Activated CD8-positive, alpha-beta memory T cell treated with anti-CD3 and anti-CD28 coated beads, Interleukin-2, amount 10 ng/mL, durations not matched to agents 7 days and 5 days (primary cell): ENCODE results near the gene MAPK4. TPM values are rescaled to one million over a fixed set of nuclear protein-coding genes. Genes with fewer than 3 reads are reported as not detected.
A peak's percentile ranks its signal among the peaks of the same experiment; 100 is the strongest.
"Not testable (repeated sequence)": the region's sequence is repeated elsewhere in the genome, so short reads cannot be mapped to it uniquely, and the experiment has no call there.

ENCODE experiments used
- ATAC-seq: fragments of 150-1000 bp; cut with Tn5 transposase; one replicate; pipeline ENCODE4 v1.10.0; 2021; ENCODE audit warnings: moderate library complexity
- CTCF ChIA-PET: fragments of 350-600 bp; sonication (Branson Sonifier 250); formaldehyde crosslinking; loops from one replicate; lab custom pipeline; 2021; ENCODE audit warnings: antibody characterized with exemption; lab: Charles Lee
- DNase-seq: peaks from one replicate; pipeline ENCODE4 v3.0.0-alpha.2; 2020
- H3K27ac Mint-ChIP-seq: one replicate; pipeline ENCODE4 v1.8.0; 2021; ENCODE audit warnings: mild to moderate bottlenecking, mixed read lengths
- H3K27me3 Mint-ChIP-seq: one replicate; pipeline ENCODE4 v1.8.0; 2021; ENCODE audit warnings: mixed read lengths
- H3K36me3 Mint-ChIP-seq: one replicate; pipeline ENCODE4 v1.8.0; 2021; ENCODE audit warnings: mild to moderate bottlenecking, mixed read lengths
- H3K4me1 Mint-ChIP-seq: one replicate; pipeline ENCODE4 v1.8.0; 2021; ENCODE audit warnings: mixed read lengths
- H3K4me3 Mint-ChIP-seq: one replicate; pipeline ENCODE4 v1.8.0; 2021; ENCODE audit warnings: mild to moderate bottlenecking, moderate library complexity, mixed read lengths
- H3K9me3 Mint-ChIP-seq: one replicate; pipeline ENCODE4 v1.8.0; 2022; ENCODE audit warnings: low read depth, mixed read lengths
- total RNA-seq, 2 experiments: library from RNA; stranded (reverse); gene quantifications; one replicate each; pipeline ENCODE4 v1.2.3, GENCODE V29; 2021

The MAPK4 gene
- not detected for total RNA-seq

DNA sequence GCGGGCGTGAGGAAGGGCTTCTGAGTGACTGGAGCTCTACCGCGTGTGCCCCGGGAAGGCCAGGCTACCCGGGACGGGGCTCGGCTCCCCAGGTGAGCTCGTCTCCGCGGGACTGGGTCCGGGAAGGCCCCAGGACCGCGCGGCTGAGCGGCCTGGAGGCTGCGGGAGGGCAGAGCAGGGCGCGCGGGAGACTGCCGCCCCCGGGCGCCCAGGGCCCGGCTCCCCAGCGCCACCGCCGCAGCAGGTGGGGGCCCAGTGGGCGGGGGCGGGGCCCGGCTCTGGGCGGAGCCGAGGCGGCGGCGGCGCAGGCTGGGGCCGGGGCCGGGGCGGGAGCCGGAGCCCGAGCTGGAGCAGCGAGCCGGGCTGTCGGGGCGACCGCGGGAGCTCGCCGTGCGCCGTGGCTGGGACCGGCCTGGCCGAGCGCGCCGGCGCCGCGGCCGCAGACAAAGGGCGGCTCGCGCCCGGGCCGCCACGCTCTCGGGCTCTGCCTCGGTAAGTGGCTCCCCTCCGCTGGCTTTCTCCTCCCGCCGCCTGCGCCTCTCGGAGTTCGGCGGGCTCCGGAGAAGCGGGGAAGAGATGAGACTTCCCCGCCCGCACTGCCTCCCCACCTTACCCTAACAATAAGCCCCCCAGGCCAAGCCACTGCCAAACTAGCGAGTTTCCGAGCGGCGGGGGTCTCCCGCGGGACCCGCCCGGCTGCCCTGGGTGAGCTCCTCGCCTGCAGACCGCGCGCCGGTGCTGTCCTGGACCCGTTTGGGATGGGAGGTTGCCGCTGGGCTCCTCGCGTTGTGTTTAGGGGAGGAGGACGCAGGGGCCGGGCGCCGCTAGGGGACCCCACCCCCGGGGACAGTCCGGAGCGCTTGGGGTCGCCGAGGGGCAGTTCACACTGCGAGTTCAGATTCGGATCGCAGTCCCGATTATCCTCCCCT is at the start of gene MAPK4:
TSS of gene MAPK4 (plus strand) at position 336 of the 929 bp plus-strand sequence. CDS start 103,872 bp downstream, outside the sequence.
- H3K9me3 Mint-ChIP-seq: peaks cover 6% of the 10 kb centered on the region
- CTCF ChIA-PET: no interaction called here
- H3K4me3 Mint-ChIP-seq: peak within 1 kb of the TSS; percentile 21
- H3K27me3 Mint-ChIP-seq: peaks cover 70% of the 10 kb centered on the region
- H3K4me1 Mint-ChIP-seq: peaks cover 5% of the 10 kb centered on the region
- DNase-seq (no peak), ATAC-seq (peak; percentile 80)
- no peak within 1 kb of the TSS for H3K27ac Mint-ChIP-seq
- H3K36me3 Mint-ChIP-seq: no peaks in the 10 kb centered on the region

DNA sequence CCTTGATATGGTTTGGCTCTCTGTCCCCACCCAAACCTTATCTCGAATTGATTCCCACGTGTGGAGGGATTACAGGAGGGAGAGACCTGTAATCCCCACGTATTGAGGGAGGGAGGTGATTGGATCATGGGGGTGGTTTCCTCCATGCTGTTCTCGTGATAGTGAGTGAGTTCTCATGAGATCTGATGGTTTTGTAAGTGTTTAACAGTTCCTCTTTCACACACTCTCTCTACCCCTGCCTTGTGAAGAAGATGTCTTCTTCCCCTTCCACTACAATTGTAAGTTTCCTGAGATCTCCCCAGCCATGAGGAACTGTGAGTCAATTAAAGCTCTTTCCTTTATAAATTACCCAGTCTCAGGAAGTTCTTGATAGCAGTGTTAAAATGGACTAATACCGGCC is 42.6 kb upstream of the MAPK4 start:
- H3K4me3 Mint-ChIP-seq, H3K4me1 Mint-ChIP-seq, DNase-seq, H3K27me3 Mint-ChIP-seq, H3K27ac Mint-ChIP-seq, H3K9me3 Mint-ChIP-seq, ATAC-seq, H3K36me3 Mint-ChIP-seq, CTCF ChIA-PET: not testable (repeated sequence)

DNA sequence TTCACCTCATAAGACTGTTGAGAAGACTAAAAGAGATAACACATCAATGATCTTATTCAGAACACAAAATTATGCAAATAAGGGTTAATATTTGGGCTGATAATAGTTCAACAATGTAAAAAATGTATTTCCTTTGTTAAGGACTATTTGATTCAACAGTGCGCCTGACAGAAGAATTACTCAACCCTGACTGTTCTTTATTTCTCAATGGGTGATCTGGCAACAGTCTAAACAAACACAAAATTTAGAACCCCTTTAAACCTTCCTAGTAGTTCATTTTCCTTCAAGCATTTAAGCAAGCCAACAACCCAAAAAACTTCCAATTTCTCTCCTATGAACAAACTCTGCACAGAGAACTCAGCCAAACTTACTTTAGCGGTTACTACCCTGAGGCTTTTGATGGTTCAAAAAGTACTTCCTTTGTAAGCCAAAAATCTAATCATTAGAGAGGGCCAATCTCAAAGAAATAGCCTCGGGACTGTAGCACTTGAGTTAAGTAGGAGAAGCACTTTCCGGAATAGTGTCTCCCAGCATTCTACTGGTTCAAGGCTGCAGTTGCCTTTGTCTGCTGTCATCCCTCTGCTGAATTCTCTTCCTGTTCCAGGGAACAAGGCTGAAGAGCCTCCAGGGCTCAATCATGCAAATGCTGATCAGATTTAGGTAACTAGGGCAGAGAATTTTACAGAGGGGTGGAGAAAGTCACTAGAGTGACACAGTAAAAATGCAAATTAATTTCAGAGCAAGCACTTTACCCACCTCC is 40.9 kb upstream of the MAPK4 start:
- CTCF ChIA-PET: no interaction called here
- Mint-ChIP-seq H3K36me3 (no peaks in the 10 kb centered on the region), H3K4me1 (peaks cover 1% of the 10 kb centered on the region), H3K4me3 (no peak overlapping the region), H3K27ac (no peak overlapping the region), H3K9me3 (no peaks in the 10 kb centered on the region), H3K27me3 (peaks cover 1% of the 10 kb centered on the region)
- DNase-seq: no peak
- ATAC-seq: no peak

DNA sequence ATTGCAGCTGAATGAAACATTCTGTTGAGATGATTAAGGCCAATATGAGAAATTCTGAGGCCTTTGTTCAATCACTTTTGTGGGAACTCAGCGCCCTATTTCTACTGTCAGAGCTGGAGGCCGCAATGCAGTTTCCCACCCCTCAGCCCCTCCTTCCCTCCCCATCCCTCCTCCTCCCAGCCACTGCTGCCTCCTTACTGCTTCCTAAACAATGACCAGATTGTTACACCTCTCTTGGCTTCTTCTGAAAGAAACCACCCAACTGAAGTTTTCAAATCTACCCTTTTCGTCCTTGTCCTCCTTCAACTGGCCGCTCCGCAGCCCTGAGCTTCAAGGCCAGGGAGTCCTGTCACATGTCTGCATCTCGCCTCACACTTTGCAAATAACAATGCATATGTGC is 36.7 kb upstream of the MAPK4 start:
- Mint-ChIP-seq H3K27ac (no peak overlapping the region), H3K4me1 (peaks cover 1% of the 10 kb centered on the region)

DNA sequence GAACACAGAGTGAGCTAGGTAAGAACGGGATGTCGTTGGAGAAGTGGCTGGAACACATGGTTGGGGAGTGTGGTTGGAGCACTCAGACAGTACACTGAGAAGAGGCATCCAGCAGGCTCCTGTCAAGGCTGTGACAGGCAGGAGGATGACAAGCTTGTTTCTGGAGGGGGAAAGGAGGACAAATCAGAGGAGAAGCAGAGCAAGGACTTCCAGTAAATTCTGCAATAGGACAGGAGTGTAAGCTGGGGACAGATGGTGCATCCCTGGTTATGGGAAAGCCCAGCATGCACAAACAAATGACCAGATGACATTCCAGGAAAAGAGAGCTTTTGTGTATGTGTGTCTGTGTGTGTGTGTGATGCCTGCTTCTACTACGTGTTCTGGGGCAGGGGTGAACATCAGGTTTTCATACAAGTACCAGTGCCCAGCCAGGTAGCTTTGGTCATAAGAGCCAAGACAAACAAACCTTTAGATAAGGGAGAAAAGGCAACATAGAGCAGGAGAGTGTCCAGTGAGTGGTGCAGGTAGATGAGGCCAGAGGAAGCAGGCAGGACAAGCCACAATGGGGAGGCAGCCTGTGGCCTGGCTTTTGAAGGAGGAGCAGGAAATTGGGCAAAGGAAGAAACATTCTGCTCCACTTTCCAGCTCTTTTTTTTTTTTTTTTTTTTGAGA is 32.1 kb upstream of the MAPK4 start:
- CTCF ChIA-PET: no interaction called here
- H3K27ac Mint-ChIP-seq: no peak overlapping the region
- H3K4me1 Mint-ChIP-seq: no peaks in the 10 kb centered on the region
- peaks cover 2% of the 10 kb centered on the region for H3K9me3 Mint-ChIP-seq
- no peaks in the 10 kb centered on the region for H3K36me3 Mint-ChIP-seq
- H3K27me3 Mint-ChIP-seq: no peaks in the 10 kb centered on the region
- ATAC-seq: no peak
- no peak overlapping the region for H3K4me3 Mint-ChIP-seq
- no peak for DNase-seq

More for the DNA sequence above, 36.7 kb upstream of the MAPK4 start:
- DNase-seq: no peak
- ATAC-seq: no peak
- Mint-ChIP-seq H3K4me3 (no peak overlapping the region), H3K9me3 (peaks cover 2% of the 10 kb centered on the region), H3K36me3 (no peaks in the 10 kb centered on the region), H3K27me3 (no peaks in the 10 kb centered on the region)
- CTCF ChIA-PET: no interaction called here

DNA sequence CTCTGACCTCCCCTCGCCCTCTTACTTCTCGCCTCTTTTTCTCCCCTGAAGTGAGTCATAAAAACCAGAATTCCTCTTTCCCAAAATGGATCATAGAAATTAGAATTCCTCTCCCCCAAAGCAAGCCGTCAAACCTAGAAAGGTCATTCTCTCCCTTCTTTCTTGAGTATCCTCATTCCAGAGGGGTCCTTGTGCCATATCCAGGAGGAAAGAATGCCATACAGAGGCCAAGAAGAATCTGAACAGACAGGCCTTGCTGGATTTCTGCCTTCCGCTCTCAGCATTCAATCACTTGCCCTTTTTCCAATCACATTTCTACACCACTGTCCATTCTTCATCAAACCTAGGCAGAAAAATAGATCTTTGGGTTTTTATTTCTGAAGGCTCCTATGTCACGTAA is 31.1 kb upstream of the MAPK4 start:
- CTCF ChIA-PET: no interaction called here
- Mint-ChIP-seq H3K36me3 (no peaks in the 10 kb centered on the region), H3K9me3 (peaks cover 9% of the 10 kb centered on the region), H3K27ac (no peak overlapping the region), H3K4me3 (no peak overlapping the region), H3K27me3 (no peaks in the 10 kb centered on the region), H3K4me1 (no peaks in the 10 kb centered on the region)
- ATAC-seq (no peak), DNase-seq (no peak)

DNA sequence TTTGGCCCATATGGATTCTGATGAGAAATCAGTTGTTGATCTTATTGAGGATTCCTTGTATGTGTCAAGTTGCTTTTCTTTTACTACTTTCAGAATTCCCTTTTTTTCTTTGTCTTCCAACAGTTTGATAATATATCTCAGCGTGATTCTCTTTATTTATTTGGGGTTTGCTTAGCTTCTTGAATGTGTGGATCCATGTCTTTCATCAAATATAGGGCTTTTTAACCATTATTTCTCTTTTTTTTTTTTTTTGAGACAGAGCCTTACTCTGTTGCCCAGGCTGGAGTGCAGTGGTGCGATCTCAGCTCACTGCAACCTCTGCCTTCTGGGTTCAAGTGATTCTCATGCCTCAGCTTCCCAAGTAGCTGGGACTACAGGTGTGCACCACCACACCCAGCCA is 26.1 kb upstream of the MAPK4 start:
- H3K9me3 Mint-ChIP-seq: peaks cover 12% of the 10 kb centered on the region
- H3K36me3 Mint-ChIP-seq, H3K27ac Mint-ChIP-seq, H3K27me3 Mint-ChIP-seq, CTCF ChIA-PET, H3K4me1 Mint-ChIP-seq, H3K4me3 Mint-ChIP-seq, DNase-seq, ATAC-seq: not testable (repeated sequence)

DNA sequence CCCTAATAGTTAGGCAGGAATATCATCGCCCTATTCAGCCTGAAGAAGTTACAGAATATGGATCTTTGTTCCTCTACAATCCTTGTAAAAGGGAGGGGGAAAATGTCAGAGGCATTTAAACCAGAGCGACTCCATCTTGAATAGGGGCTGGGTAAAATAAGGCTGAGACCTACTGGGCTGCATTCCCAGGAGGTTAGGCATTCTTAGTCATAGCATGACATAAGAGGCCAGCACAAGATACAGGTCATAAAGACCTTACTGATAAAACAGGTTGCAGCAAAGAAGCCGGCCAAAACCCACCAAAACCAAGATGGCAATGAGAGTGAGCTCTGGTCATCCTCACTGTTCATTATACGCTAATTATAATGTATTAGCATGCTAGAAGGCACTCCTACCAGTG is 15.4 kb upstream of the MAPK4 start:
- H3K27ac Mint-ChIP-seq, DNase-seq, H3K4me3 Mint-ChIP-seq, H3K9me3 Mint-ChIP-seq, H3K4me1 Mint-ChIP-seq, H3K27me3 Mint-ChIP-seq, H3K36me3 Mint-ChIP-seq, ATAC-seq, CTCF ChIA-PET: not testable (repeated sequence)

DNA sequence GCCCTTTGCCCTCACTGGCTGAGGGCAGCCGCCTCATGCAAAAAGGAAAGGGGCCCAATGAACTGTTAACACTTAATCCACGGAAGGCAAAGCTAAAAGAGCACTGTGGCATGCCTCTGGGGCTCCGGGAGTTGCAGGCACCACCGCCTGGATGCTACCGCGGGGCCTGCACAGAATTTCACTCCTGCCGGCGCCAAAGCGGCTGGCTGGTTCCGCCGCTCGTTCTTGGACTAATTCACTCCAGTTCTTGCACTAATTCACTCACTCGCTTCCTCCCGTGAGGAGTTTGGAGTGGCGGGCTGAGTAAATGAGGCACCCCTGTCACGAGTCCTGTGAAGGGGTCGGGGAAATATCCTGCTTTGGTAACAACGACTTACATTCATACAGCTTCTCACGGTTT is 14.0 kb upstream of the MAPK4 start:
- CTCF ChIA-PET: no interaction called here
- DNase-seq: no peak
- Mint-ChIP-seq H3K27ac (no peak overlapping the region), H3K27me3 (no peaks in the 10 kb centered on the region), H3K9me3 (no peaks in the 10 kb centered on the region), H3K36me3 (no peaks in the 10 kb centered on the region), H3K4me1 (no peaks in the 10 kb centered on the region), H3K4me3 (no peak overlapping the region)
- no peak for ATAC-seq

DNA sequence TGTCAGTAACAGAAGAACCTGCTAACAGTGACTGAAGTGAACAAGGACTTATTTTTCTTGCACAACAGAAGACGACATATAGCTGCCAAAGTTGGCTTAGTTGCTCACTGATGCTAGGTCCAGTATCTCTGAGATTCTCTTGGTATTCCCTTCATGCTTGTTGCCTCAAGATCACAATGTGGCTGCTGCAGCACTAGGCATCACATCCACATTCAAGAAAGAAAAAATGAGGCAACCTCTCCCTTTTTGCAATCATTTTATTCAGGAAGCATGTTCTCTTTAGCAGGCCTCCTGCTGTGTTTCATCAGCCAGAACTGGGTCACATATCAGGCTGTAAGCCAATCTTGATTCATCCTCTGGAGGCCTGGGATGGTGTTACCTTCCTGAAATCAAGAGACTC is 11.7 kb upstream of the MAPK4 start:
- Mint-ChIP-seq H3K4me1 (no peaks in the 10 kb centered on the region), H3K9me3 (no peaks in the 10 kb centered on the region), H3K36me3 (no peaks in the 10 kb centered on the region), H3K27ac (no peak overlapping the region), H3K27me3 (peaks cover 3% of the 10 kb centered on the region), H3K4me3 (no peak overlapping the region)
- DNase-seq: no peak
- CTCF ChIA-PET: no interaction called here
- no peak for ATAC-seq

DNA sequence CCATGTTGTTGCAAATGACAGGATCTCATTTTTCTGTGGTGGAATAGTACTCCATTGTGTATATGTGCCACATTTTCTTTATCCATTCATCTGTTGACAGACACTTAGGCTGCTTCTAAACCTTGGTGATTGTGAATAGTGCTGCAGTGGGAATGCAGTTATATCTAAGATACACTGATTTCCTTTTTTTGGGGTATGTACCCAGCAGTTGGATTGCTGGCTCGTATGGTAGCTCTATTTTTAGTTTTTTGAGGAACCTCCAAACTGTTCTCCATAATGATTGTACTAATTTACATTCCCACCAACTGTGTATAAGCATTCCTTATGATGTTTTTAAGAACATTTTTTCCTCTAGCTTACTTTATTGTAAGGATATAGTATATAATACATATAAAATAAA is 8.2 kb upstream of the MAPK4 start:
- H3K36me3 Mint-ChIP-seq, H3K27ac Mint-ChIP-seq, DNase-seq, H3K9me3 Mint-ChIP-seq, ATAC-seq, H3K4me1 Mint-ChIP-seq, CTCF ChIA-PET, H3K4me3 Mint-ChIP-seq: not testable (repeated sequence)
- H3K27me3 Mint-ChIP-seq: peaks cover 13% of the 10 kb centered on the region

DNA sequence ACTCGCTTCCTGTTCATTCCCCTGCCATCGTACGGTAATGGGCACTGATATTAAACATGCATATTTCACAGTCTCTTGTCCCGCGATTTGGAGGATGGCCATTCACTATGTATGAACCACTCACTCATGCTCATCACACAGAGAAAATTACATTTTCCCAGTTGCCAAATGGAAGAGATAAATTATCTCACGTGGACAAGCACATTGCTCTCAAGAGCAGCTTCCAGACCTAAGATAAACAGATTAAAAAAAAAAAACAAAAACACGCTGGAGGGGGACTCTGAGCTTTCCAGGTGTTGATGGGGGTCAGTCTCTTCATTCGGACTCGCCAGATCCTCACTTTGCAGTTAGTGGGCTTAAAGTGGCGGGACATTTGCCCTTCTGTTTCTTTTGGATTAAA is 1.7 kb upstream of the MAPK4 start:
- CTCF ChIA-PET: no interaction called here
- peaks cover 6% of the 10 kb centered on the region for H3K9me3 Mint-ChIP-seq

DNA sequence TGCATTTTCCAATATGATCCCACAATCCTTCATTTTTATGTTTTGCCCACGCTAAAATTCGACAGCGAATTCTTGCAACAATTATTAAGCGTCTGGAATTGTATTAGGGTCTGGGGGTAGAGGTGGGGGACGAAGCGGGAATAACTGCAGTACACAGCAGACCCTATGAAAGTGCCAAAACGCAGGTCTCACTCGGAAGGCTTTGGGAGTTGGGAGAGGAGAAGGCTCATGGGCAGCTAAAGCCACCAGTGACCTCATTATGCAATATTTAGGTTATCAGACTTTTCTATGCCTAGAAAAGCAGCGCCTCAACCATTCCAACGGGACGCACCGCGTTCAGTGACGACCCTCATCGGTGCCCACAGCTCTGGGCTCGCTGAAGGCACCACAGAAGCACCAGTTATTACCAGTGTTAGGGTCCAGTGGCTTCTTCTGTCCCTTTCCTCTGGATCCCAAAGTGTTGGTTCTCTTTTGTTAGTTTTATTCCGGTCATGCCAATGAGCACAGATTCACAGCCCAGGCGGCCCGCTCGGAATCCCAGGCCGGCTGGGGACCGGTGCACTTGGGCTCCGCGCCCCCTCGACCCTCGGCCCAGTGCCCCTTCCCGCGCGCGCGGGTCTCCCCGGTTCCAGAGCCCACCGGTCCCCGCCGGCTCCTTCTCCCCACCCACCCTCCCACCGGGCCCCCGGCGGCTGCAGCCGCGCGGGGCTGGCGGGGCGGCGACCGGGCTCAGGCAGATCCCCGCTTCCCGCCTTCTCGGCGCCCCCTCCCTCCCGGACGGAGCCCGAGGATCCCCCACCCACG is 737 bp upstream of the MAPK4 start:
- H3K36me3 Mint-ChIP-seq: no peaks in the 10 kb centered on the region
- CTCF ChIA-PET: no interaction called here
- ATAC-seq (no peak), DNase-seq (no peak)
- peaks cover 5% of the 10 kb centered on the region for H3K4me1 Mint-ChIP-seq
- no peak overlapping the region for H3K4me3 Mint-ChIP-seq
- no peak overlapping the region for H3K27ac Mint-ChIP-seq
- peaks cover 6% of the 10 kb centered on the region for H3K9me3 Mint-ChIP-seq
- H3K27me3 Mint-ChIP-seq: peaks cover 68% of the 10 kb centered on the region

More for the DNA sequence above, 1.7 kb upstream of the MAPK4 start:
- no peak overlapping the region for H3K4me3 Mint-ChIP-seq
- DNase-seq (no peak), ATAC-seq (no peak)
- peaks cover 5% of the 10 kb centered on the region for H3K4me1 Mint-ChIP-seq
- H3K36me3 Mint-ChIP-seq: no peaks in the 10 kb centered on the region
- H3K27ac Mint-ChIP-seq: no peak overlapping the region
- H3K27me3 Mint-ChIP-seq: peaks cover 58% of the 10 kb centered on the region
